HG03575 (cell line): ENCODE results near the gene DLGAP4.
"Not testable (repeated sequence)": the region's sequence is repeated elsewhere in the genome, so short reads cannot be mapped to it uniquely, and the experiment has no call there.

ENCODE experiments used
- ATAC-seq: cut with Tn5 transposase; IDR thresholded peaks from one replicate; pipeline ENCODE4 v1.9.1; 2021; ENCODE audit not compliant: unreplicated experiment, insufficient number of reproducible peaks, low FRiP score; ENCODE audit errors: extremely low read depth

The DLGAP4 gene

DNA sequence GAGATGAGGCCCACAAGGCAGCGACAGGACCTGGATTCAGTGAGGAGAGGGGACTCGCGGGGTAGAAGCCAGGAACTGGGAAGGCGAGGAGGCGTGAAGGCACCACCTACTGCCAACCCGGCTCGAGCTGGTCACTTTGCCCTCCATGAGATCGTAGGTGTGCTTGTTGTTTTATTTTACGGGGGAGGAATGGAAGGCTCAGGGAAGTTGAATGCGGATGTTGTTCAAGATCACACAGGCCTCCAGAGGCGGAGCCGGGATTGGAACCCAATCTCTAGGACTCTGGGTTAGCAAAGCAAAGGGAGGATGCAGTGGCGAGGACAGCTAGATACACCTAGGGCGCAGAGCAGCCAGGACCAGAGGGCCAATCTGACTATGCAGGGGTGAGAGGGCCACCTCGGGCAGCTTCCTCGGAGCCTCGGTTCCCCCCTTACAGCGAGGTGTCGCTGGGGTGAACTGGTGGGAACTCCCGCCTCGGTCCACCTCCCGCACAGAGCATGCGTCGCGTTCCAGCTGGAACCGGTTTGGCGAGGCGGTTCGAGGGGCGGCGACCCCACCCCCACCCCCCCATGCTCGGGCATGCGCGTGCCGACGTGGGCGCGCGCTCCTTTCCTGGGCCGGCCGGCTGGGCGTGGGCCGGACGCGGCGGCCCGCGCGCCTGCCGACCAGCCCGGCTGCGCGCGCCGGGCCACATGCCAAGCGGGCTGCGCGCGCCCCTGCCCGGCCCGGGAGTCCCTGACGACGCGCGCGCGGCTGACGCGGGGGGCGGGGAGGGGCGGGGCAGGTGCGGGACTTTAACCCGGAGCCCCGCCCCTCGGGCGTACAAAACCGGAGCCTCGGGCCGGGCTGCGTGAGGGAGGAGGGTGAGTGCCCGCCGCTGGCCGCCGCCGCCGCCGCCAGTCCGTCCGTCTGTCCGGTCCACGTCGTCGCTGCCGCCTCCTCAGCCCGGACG lies 154.8 kb downstream of the DLGAP4 start:
- ATAC-seq, result no peak

DNA sequence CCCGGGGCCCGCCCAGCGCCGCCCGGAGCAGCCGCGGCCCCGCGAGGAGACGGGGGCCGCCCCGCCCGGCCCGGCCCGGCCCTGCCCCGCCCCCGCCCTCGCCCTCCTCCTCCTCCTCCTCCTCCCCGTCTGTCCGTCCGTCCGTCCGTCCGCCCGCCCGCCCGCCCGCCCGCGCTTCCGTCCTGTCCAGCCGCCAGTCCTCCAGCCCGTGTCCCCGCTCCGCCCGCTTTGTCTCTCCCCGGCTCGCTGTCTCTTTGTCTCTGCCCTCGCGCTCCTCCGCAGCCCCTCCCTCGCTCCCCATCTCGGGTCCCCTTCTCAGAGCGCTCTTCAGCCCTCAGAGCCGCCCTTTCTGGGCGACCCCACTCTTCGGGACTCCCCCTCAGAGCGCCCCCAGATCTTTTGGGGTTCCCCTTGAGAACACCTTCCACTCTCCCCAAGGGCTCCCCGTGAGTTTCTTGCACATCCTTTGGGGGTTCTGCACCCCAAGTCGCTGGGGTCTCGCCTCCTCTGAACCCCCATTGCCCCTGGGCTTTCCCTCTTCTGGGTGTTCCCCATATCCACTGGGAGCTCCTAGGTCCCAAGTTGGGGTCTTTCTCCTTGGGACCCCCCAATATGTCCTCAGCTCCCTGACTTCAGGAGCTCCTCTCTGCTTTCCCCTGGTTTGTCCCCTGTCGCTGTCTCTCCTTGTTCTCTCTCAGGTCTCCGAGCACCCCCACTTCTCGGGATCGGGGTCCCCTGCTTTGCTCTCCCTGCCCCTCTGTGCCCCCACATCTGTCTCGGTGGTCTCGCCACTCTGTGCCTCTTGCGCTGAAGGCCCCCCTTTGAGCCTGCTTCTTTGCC lies 155.7 kb downstream of the DLGAP4 start:
- no peak for ATAC-seq

DNA sequence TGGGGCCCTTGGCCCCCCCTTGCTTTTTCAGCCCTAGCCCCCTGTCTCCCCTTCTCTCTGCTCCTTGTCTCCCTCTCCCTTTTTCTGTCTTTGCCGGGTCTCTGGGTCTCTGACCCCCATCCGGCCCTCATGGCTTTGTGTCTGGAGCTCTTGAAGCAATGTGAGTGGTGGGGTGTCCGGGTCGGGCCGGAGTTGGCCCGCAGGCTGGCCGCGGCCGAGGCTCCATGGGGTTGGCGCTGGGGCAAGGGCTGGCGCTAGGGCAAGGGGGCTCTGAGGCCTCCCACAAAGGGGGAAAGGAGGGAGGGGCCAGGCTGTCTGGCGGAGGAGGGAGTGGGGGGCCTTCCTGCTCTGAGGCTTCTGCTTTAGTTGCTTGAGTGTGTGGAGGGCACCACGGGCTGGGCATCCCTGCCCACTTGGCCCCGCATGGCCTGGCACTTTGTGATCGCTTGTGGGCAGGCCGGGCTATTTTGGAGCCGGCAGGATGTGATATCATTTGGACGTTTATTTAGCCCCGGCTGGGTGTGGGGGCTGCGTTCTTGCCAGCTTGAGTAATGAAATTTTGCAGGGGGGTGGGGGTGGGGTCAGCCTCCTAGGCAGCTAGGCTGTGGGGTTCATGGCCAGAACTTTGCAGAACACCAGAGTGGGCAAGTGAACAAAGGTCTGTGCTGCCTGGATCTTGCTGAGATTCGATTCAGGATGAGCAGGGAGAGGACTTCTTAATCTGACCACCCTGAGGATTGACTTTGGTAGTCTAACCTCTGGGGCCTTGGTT lies 156.5 kb downstream of the DLGAP4 start:
- ATAC-seq, result no peak

DNA sequence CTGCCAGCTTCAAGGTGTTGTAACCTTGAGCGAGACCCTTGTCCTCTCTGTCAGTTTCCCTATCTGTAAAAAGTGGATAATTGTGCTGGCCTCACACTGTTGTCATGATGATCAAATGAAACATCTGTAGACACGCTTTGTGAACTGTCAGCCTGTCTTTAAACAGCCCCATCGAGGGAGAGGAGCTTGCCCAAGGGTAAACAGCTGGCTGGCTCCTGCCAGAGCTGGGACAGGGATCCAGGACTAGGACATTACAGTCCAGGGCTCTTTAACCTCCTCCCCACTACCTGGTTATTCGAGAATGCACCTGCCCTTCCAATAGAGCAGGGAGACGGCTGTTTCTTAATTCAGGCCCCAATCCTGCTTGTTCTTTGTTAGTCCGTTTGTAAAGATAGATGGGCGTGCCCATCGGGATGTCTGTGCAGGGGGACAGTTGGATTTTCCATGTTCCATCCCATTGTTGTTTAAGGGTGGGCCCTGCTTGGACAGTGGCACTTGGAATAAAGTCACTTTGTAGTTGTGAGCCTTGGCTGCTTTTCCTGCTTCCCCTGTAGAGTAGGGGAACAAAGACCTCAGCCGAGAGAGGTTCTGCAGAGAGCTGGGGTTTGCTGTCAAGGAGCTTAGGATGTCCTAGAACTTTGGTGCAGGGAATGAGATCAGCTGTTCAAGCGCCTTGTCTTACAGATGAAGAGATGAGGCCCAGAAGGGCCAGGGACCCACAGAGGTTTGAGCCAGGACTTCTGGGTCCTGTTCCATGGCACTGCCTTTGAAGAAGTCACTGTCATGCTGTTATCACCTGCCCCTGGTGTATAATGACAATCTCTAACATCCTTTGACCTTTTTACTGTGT lies 157.3 kb downstream of the DLGAP4 start:
- no peak for ATAC-seq

DNA sequence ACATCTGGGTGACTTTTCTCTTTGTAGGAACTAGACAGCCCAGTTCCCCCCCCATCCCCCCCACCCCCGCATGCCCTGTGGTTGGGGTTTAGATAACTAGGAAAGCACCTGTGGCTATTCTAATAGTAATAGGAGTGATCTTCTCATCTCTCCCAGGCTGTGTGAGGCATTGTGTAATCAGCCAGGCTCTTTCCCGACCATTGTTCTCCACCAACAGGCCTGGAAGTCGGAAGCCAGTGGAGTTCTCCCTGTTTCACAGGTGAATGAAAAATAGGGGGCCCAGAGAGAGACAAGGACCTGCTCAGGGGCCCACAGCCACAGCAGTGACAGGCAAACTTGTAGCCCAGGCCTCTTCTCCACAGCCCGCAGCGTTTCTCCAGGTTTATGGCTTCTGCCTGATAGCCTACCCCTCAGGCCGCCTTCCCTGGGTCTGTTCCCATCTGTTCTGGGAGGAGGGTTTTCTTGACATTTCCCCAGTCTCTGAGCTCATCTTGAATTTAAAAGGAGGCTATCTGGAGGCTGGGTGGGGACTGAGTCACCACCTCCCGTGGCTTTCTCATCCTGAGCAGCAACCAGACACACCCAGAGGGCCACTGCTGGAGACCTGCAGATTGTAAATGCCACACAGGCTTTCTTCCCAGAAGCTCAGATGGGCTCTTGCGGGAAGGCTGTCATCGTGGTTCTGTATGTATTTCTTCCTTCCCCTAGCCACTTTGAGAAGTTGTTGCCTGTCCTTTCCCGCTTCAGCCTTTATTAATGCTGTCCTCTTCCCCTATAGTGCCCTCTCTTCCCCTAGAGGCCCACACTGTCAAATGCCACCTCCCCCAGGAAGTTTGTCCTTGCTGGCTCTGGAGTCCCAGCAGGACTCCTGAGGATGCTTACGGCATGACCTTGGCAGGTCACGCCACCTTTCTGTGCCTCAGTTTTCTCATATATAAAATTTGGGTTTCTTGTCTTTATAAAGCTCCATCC lies 159.3 kb downstream of the DLGAP4 start:
- ATAC-seq, result no peak

DNA sequence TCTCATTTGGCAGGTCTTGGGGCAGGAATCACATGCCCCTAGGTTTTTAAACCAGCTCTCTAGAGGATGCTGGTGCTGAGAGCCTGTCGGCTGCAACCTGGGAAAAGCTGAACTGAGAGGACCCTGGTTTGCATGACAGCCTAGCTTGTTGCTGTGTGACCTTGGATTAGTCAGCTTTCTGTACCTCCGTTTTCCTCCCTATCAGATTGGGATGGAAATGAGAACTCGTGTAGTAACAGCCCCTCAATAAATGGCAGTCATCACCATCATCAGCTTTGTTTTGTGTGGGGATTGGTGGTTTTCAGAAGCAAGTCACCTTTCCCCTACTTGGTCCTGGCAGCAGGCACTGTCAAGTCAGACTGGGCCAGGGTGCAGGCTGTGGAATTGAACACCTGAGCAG lies 159.9 kb downstream of the DLGAP4 start:
- no peak for ATAC-seq

DNA sequence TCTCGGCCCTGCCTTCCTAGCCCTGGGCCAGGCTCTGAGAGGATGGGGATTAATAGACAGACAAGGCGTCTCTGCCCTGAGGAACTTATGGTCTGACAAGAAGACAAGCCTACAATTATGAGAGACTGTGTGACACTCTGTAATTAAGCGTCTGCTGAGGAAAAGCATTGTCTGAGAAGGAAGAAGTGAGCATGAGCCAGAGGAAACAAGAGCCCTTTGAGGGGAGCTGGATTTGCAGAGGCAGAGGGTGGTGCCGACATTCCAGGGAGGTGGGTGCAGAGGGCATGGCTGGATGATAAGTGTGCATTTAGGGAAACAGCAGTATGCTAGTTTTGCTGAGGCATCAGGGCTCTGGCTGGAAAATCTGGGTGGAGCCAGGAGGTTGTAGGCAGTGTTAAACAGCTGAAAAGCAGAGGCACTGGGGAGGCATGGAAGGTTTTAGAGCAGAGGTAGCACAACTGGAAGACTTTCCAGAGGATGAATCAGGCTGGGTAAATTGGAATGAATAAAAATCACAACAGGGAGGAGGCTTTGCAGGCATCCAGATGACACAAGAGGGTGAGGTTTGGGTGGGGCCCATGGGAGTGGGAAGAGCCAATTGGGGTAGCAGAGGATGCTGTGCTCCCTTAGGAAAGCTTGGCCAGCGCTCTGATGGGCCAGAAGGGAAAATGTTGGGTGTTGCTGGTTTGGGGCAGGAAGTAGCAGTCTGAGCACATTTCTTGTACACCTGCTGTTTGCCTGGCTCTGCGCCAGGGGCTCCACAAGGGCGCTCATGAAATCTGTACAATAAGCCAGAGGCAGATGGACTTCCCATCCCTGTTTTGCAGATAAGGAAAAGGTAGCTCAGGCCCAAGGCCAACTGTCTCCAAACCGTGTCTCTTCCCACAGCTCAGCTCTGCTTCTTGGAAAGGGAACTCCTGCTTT lies 161.2 kb downstream of the DLGAP4 start:
- ATAC-seq, result no peak

DNA sequence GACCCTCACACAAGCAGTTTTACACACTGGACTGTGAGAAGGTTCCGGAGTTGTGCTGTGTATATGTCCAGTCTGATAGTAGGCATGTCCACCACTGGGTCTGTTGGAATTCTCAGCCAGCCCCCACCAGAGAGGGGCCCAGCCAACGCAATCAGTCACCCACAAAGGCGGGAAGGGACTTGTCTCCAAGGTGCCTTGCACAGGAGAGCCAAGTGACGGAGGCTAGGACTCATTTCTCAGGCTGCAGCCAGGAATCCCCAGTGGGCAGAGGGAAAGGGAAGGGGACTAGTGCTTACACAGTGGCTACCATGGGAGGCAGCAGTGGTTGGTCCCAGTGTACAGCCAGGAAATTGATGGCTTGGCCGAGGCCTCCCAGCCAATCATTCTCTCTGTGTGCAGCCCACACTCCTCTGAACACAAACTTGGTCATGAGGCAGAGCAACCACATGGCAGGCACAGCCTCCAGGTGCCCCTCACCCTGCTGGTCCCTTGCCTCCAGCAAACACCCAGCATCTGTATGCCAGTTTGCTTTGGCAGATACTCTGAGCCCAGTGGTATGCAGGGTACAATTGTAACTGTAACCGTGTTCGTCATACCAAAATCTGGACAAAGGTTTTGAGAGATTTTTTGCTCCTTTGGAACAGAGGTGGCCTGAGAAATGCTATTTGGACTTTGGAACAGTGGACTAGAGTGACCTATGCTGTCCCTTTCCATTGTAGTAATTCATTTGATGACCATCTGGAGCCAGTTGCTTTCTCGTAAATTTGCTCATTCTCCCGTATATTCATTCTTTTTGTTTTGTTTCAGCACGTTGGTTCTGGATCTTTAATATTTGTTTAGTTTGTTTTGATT lies 162.2 kb downstream of the DLGAP4 start:
- ATAC-seq, result no peak

DNA sequence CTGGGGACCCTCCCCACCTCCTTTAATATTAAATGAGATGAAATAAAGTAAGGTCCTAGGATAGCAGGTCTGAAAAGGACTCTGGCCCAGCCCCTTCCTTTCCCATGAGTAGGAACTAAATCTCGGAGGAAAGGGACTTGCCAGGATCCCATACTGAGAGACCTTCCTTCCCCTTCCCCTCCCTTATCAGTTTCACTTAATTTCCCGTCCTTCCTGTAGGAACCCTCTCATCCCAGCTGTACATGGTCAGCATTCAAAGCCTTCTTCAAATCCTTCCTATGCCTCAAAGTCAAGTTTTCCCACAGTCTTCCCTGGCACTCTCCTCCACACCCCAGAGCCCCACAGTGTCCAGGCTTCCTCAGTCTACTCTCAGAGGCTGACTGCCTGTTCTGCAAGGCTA lies 163.8 kb downstream of the DLGAP4 start:
- ATAC-seq, result no peak

DNA sequence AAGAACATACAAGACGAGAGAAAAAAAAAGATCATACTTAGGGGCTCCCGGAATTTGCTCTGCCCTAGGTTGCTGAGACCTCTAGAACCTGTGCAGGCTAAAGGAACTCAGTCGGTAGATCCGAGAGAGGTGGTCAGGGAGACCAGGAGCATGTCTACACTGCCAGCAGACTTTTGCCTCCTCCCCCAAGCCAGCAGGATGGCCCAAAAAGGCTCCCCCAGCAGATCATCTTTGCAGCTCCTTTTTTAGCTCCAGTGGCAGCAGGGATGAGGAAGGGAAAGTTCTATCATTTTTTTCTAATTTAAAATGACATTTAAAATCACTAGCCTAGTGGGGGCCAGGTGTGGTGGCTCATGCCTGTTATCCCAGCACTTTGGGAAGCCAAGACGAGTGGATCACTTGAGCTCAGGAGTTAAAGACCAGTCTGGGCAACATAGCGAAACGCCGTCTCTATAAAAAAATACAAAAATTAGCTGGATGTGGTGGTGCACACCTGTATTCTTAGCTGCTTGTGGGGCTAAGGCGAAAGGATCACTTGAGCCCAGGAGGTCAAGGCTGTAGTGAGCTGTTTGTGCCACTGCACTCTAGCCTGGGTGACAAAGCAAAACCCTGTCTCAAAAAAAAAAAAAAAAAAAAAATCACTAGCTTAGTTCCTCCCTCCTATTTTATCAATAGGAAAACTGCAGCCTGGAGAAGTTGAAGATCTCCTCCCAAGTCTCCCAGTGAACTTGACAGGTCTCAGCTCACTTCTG lies 165.9 kb downstream of the DLGAP4 start:
- ATAC-seq, result no peak

DNA sequence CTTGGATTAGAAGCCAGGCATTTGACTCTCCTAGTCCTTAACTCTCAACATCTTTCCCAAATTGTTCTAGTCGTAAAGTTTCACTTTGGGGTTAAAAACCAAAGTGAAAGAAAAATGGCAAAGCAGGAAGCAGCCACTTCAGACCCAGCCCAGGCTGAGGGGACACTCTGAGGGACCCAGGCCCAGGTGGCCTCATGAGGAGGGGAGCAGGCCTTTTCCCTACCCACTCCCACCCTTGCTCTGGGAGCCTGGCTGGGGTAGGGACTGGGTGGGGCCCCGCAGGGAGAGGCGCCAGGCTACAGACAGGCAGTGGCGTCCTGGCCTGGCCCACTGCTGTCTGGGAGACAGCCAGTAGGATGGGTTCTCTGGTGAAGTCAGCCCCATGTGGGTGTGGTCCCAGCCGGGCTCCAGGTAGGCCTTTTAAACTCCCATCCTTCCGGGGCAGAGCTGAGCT lies 166.5 kb downstream of the DLGAP4 start:
- no peak for ATAC-seq

DNA sequence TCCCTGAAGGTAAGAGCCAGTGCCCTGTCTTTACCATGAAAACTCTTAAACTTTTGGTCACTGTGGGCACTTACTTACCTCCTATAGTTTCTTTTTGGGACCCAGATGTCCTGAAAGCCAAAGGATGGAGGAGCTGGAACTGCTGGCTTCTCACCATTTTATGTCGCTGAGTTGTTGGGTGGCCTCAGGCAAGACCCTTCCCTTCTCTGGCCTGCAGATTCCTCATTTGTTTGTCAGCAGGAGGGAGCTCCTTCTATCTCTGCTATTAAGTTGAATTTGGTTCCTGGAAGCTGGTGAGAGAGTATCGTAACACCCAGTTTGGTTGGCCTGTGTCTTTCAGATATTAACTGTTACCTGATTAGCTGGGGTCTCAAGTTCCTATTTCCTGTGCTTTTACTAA lies 167.0 kb downstream of the DLGAP4 start:
- no peak for ATAC-seq

DNA sequence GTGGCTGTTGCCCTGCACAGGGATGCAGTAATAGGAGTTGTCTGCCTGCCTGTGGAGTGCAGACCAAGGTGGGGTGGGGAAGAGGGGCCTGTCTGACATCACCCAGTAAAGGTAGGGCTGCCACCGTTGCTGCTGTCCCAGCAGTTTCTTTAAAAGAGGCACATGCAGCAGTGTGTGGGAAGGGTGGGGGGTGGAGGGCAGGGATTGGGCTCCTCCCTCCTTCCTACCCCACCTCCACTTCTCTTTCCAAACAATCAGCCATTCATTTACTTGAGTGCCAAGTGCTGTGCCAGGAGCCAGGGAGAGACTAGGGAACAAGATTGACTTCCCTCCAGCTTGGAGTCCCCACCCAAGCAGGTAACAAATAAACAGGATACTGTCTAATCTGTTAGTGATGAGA lies 168.4 kb downstream of the DLGAP4 start:
- no peak for ATAC-seq

DNA sequence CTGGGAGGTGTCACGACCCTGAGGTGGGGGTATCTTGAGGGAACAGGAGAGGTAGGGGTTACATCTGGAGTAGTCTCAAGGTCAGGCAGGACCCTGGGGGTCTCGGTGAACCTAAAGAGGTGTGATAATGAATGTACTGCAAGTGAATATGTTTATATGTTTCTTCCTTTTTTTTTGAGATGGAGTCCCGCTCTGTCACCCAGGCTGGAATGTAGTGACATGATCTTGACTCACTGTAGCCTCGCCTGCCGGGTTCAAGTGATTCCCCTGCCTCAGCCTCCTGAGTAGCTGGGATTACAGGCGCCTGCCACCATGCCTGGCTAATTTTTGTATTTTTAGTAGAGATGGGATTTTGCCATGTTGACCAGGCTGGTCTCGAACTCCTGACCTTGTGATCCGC lies 168.9 kb downstream of the DLGAP4 start:
- not testable (repeated sequence) for ATAC-seq

DNA sequence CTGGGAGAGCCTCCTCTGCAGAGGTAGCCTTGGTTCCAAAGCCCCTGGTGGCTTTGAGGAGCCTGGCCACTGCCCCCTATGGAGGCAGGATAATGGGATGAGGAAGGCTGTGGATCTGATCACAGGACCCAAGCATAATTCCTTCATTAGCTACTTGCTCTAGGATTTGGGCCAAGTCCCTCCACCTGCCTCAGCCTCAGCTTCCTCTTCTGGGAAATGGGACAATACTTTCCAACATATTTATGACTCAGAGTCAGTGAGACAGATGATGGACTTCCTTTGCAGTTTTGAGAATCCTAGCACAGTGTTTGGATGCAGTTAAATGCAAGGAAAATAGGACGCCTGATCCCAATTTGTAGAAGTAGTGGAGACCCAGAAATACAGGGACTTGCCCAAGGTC lies 171.3 kb downstream of the DLGAP4 start:
- ATAC-seq, result no peak
